ENCODE measurements around the gene PNPLA3.

The PNPLA3 gene

DNA sequence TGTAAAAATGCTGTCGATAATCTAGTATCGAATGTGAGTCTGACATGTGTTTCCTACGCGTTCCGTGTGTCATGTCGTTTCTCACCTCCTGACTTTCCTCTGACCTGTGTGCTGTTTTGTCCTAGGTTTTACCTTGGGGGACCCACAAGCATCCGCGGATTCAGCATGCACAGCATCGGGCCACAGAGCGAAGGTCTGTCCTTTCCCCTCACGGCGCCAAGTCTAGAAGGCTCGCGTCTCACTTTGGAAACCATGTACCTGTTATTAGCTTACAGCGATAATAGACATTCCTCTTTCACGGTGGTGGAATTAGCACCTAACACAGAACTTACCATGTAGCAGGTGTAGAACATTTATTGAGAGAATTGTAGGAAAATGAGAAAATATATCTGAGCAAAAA is 60.2 kb downstream of the PNPLA3 start:
- H3K4me1 ChIP-seq (ENCODE audit: low read depth, poor library complexity, severe bottlenecking): no peaks in the 10 kb centered on the region
- H3K27ac ChIP-seq: no peak overlapping the region
- H2AFZ ChIP-seq (ENCODE audit: low read depth): no peak overlapping the region
- no peaks in the 10 kb centered on the region for H4K20me1 ChIP-seq (ENCODE audit: insufficient read depth)
- no peaks in the 10 kb centered on the region for H3K36me3 ChIP-seq (ENCODE audit: insufficient read depth)
- no peaks in the 10 kb centered on the region for H3K79me2 ChIP-seq (ENCODE audit: insufficient read depth, low read depth)
- TF ChIP-seq, protein P1, sequence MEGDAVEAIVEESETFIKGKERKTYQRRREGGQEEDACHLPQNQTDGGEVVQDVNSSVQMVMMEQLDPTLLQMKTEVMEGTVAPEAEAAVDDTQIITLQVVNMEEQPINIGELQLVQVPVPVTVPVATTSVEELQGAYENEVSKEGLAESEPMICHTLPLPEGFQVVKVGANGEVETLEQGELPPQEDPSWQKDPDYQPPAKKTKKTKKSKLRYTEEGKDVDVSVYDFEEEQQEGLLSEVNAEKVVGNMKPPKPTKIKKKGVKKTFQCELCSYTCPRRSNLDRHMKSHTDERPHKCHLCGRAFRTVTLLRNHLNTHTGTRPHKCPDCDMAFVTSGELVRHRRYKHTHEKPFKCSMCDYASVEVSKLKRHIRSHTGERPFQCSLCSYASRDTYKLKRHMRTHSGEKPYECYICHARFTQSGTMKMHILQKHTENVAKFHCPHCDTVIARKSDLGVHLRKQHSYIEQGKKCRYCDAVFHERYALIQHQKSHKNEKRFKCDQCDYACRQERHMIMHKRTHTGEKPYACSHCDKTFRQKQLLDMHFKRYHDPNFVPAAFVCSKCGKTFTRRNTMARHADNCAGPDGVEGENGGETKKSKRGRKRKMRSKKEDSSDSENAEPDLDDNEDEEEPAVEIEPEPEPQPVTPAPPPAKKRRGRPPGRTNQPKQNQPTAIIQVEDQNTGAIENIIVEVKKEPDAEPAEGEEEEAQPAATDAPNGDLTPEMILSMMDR (conservative IDR thresholded peaks at IDR 0.05; ENCODE audit: low read depth, low read length): no peak
- no peaks in the 10 kb centered on the region for H3K27me3 ChIP-seq (ENCODE audit: insufficient read depth, low read depth)
- no peak overlapping the region for H3K4me3 ChIP-seq (IDR thresholded peaks at IDR 0.05; ENCODE audit: insufficient read depth, low read depth, low read length)
- no peak overlapping the region for H3K4me2 ChIP-seq
- H3K9ac ChIP-seq: no peak overlapping the region

DNA sequence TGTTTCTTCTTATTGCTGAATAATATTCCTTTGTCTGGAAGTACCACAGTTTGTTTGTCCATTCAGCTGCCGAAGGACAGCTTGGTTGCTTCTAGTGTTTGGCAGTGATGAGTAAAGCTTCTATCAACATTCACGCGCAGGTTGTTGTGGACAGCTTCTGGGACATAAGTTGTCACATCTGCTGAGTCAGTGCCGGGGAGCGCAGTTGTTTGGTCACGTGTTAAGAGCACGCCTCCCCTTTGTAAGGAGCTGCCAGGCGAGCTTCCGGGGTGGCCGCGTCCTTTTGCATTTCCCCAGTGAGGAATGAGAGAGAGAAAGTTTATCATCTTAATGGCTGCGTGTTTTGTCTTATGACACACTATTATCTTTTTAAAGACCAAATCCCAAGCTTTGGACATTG is 61.9 kb downstream of the PNPLA3 start:
- Histone ChIP-seq H4K20me1 (ENCODE audit: insufficient read depth) (no peaks in the 10 kb centered on the region), H3K27ac (no peak overlapping the region), H3K4me3 (IDR thresholded peaks at IDR 0.05; ENCODE audit: insufficient read depth, low read depth, low read length) (no peak overlapping the region), H3K9ac (no peak overlapping the region), H3K79me2 (ENCODE audit: insufficient read depth, low read depth) (no peaks in the 10 kb centered on the region), H2AFZ (ENCODE audit: low read depth) (no peak overlapping the region), H3K27me3 (ENCODE audit: insufficient read depth, low read depth) (no peaks in the 10 kb centered on the region), H3K4me1 (ENCODE audit: low read depth, poor library complexity, severe bottlenecking) (no peaks in the 10 kb centered on the region), H3K4me2 (no peak overlapping the region), H3K36me3 (ENCODE audit: insufficient read depth) (no peaks in the 10 kb centered on the region)
- TF ChIP-seq, protein P1 (conservative IDR thresholded peaks at IDR 0.05; ENCODE audit: low read depth, low read length): no peak

GRCh38 chr22:43988116-43988820 is 64.7 kb downstream of the PNPLA3 start:
- TF ChIP-seq, protein P1 (conservative IDR thresholded peaks at IDR 0.05; ENCODE audit: low read depth, low read length): no peak
- no peak overlapping the region for H3K27ac ChIP-seq
- no peak overlapping the region for H3K4me2 ChIP-seq
- H3K4me1 ChIP-seq (ENCODE audit: low read depth, poor library complexity, severe bottlenecking): no peaks in the 10 kb centered on the region
- H3K4me3 ChIP-seq (IDR thresholded peaks at IDR 0.05; ENCODE audit: insufficient read depth, low read depth, low read length): no peak overlapping the region
- H3K9ac ChIP-seq: no peak overlapping the region
- H4K20me1 ChIP-seq (ENCODE audit: insufficient read depth): no peaks in the 10 kb centered on the region
- H3K27me3 ChIP-seq (ENCODE audit: insufficient read depth, low read depth): no peaks in the 10 kb centered on the region
- no peaks in the 10 kb centered on the region for H3K79me2 ChIP-seq (ENCODE audit: insufficient read depth, low read depth)
- no peak overlapping the region for H2AFZ ChIP-seq (ENCODE audit: low read depth)
- no peaks in the 10 kb centered on the region for H3K36me3 ChIP-seq (ENCODE audit: insufficient read depth)

- H2AFZ ChIP-seq (ENCODE audit: low read depth): no peak overlapping the region
- H3K4me3 ChIP-seq (IDR thresholded peaks at IDR 0.05; ENCODE audit: insufficient read depth, low read depth, low read length): no peak overlapping the region
- no peak overlapping the region for H3K9ac ChIP-seq
- no peaks in the 10 kb centered on the region for H3K36me3 ChIP-seq (ENCODE audit: insufficient read depth)
- H3K4me1 ChIP-seq (ENCODE audit: low read depth, poor library complexity, severe bottlenecking): no peaks in the 10 kb centered on the region
- no peak overlapping the region for H3K4me2 ChIP-seq
- TF ChIP-seq, protein P1 (conservative IDR thresholded peaks at IDR 0.05; ENCODE audit: low read depth, low read length): no peak
- H3K79me2 ChIP-seq (ENCODE audit: insufficient read depth, low read depth): no peaks in the 10 kb centered on the region
- no peak overlapping the region for H3K27ac ChIP-seq
- no peaks in the 10 kb centered on the region for H3K27me3 ChIP-seq (ENCODE audit: insufficient read depth, low read depth)
- H4K20me1 ChIP-seq (ENCODE audit: insufficient read depth): no peaks in the 10 kb centered on the region
Observed at GRCh38 chr22:43988960-43989359, 65.4 kb downstream of the PNPLA3 start.
